ENCODE data around the gene KLK4.

Gene KLK4, protein sequence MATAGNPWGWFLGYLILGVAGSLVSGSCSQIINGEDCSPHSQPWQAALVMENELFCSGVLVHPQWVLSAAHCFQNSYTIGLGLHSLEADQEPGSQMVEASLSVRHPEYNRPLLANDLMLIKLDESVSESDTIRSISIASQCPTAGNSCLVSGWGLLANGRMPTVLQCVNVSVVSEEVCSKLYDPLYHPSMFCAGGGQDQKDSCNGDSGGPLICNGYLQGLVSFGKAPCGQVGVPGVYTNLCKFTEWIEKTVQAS

DNA sequence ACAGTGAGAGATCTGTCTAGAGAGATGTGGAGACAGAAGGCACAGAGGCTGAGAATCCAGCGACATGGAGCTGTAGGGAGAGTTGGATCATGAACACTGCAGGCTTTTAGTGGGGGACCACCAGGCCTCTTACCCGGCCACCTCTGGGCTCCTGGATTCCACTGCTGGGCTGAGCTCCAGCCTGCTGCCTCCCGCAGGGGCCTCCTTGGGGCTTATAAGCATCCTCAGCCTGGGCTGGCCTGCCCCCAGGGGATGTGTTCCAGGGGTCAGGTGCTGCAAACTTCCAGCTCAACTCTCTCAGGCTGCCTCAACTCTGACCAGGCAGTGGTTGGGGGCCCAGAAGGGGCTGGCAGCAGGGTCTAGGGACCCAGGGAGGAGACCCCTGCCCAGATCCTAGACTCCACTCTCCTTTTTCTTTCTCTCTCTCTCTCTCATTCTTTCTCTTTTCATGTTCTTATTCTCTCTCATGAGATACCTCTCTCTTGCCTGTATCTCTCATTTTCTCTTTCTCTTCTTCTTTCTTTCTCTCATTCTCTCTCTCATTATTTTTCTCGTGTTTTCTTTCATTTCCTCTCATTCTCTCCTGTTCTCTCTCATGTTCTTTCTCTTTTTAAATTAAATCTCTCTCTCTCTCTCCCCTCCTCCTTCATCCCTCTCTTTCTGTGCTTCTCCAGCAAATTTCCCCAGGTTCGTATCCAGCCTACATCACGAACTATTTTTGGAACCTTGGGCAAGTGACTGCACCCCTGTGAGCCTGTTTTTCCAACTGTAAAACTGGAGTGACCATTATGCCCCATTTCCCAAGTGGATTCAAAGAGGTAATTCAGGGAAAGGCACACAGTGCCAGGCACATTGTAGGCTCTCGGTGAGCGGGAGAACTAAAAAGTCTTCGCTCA is at the start of gene KLK4:
Gene KLK4, minus strand, starts transcription at position 190 of the 896 bp plus-strand sequence. CDS start 657 bp downstream, outside the sequence.
- no peak for DNase-seq (ENCODE audit: low spot score)

DNA sequence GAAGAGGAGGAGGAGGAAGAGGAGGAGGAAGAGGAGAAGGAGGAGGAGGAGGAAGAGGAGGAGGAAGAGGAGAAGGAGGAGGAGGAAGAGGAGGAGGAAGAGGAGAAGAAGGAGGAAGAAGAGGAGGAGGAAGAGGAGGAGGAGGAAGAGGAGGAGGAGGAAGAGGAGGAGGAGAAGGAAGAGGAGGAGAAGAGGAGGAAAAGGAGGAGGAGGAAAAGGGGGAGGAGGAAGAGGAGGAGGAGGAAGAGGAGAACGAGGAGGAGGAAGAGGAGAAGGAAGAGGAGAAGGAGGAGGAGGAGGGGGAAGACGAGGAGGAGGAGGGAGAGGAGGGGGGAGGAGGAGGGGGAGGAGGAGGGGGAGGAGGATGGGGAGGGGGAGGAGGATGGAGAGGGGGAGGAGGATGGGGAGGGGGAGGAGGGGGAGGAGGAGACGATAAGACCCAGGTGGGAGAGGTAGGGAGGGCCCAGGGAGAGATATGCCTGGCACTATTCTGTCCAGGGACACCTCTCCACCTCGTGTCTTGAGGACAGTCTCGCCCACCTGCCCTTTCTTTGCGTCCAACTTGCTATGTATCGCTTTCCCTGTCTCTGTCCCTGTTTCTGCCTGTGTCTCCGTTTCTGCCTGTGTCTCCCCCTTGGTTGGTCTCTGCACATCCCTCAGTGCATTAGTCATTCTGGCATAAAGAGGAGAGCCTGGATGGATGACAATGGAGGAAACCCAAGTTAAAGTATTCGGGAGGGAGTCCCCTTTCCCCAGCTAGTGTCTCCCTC is 48.7 kb upstream of the KLK4 start:
- DNase-seq (ENCODE audit: low spot score), result no peak

DNA sequence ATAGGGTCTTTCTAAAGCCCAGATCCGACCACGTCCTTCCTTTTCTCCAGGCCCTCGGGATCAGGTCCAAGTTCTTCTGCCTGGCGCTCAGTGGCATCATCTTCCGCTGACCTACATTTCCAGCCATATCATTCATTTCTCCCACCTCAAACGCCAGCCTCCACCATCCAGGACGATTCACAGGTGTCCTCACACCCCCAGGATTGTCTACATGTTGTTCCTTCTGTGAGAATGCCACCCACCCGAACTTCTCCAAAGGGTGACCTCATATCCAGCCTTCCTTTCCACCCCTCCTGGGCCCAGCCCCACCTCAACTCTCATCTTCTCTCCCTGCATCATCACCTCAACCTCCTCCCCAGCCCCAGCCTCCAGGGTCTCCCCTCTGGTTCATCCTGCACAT is 46.4 kb upstream of the KLK4 start:
- no peak for DNase-seq (ENCODE audit: low spot score)

DNA sequence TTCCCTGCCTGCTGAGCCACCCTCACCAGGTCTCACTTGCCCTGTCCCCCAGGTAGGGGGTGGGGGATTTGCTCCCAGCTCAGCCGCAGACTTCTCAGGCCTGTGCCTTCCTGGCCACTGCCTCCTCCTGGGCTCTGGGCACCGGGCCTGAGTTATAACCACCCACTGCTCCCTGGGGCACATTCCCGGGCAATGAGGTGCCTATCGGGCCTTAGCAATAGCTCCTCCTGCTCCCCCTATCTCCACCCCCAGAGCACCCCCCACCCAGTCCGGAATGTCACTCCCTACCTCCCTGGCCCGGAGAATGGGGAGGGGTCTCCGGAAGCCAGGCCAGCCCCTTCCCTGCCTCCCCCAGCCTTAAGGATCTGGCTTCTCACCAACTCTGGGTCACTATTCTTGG is 41.7 kb upstream of the KLK4 start, which contains the start of gene KLK5:
Gene KLK5, minus strand, starts transcription at position 129 of the 400 bp plus-strand sequence. CDS start 381 bp downstream, outside the sequence.
- no peak for DNase-seq (ENCODE audit: low spot score)

DNA sequence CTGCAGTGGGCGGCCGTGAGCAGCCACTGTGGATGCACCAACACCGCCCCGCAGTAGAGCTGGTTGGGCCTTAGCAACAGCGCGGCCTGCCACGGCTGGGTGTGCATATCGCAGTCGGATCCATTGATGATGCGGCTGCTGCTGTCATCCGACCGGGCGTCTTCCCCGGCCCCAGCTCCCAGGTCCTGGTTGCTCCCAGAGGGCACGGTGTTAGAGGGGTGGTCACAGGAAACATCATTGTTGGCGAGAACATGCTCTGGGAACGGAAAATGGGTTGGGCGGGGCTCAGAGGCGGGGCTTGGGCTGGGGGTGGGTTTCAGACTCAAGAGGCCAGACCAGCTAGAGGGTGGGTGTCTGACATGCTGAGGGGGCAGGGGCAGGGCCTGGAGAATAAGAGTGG is 38.7 kb upstream of the KLK4 start:
- DNase-seq (ENCODE audit: low spot score), result no peak

DNA sequence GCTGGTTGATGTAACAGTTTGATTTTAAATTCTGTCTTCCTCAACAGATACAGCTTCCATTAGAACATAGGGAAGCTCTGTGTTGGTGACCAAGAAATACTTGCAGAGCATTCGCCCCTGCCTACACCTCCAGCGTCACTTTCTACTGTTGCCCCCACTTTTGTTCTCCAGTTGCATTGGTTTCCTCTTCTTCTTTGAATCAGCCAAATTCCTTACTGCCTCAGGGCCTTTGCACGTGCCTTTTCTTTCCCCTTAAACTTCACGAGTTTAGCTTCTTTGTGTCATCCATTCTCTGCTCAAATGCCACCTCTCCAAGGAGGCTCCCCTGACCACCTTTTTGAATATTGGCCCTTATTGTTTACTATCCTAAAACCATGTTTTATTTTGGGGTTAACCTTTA is 35.9 kb upstream of the KLK4 start:
- no peak for DNase-seq (ENCODE audit: low spot score)

DNA sequence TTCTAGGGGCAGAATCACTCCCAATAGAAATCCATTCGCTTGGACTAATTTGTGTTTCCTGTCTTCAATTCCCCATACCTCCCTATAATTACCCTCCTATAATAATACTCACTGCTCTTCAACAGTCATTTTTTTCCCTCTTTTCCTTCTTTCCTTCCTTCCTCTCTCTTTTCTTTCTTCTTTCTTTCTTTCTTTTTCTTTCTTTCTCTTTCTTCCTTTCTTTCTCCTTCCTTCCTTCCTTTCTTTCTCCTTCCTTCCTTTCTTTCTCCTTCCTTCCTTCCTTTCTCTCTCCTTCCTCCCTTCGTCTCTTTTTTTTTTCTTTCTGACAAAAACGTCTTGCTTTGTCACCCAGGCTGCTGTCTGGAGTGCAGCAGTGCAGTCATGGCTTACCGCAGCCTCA is 33.6 kb upstream of the KLK4 start:
- DNase-seq (ENCODE audit: low spot score), result no peak

DNA sequence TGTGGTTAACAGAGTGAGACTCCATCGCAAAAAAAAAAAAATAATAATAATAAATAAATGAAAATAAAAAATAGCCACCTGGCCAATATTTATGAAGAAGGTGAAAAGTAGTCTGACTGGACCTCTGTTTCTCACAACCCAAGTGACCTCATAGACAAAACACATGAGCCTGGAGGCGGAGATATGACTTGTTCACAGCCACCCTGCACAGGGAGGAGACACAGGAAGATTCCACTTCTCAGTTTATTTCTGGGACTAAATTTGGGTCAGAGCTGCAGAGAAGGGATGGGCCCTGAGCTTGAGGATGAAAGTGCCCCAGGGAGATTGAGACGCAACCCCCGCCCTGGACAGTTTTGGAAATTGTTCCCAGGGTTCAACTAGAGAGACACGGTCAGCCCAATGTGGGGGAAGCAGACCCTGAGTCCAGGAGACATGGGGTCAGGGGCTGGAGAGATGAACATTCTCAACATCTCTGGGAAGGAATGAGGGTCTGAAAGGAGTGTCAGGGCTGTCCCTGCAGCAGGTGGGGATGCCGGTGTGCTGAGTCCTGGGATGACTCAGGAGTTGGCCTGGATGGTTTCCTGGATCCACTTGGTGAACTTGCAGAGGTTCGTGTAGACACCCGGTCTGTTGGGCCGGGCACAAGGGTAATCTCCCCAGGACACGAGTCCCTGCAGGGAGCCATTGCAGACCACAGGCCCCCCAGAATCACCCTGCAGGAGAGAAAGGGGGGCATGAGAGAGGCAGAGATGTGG is 32.1 kb upstream of the KLK4 start:
- no peak for DNase-seq (ENCODE audit: low spot score)

DNA sequence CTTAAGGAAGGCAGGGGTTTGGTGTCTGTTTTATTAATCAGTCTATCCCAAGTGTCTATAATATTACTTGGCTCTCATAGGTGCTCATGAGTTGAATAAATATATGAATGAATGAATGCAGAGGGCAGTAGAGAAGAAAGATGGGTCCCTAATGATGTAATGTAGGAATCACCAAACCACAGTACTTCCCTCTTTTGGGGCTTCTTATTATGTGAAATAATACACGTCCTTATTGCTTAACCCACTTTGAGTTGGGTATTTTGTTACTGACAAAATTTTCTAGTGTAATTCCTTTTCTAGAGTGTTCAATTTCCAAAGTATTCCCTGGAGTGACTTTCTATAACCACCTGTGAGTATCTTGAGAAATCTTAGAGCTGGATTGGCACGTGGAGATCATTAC is 28.4 kb upstream of the KLK4 start:
- DNase-seq (ENCODE audit: low spot score), result no peak

DNA sequence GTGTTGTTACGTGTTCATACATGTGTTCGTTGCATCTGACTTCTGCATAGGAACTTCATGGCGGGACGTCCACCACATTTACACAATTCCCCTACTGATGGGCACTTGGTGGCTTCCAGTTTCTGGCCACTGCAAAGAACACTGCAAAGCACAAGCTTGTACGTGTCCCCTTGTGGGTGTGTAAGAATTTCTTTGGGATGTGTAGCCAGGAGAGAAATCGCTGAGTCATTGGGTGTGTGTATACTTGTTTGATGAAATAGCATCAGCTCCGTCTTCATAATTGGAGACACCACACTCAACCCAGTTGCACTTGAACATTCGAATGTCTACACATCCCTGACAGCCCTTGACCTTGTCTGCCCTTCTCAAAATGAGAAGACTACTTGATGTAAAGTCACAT is 22.4 kb upstream of the KLK4 start:
- no peak for DNase-seq (ENCODE audit: low spot score)

DNA sequence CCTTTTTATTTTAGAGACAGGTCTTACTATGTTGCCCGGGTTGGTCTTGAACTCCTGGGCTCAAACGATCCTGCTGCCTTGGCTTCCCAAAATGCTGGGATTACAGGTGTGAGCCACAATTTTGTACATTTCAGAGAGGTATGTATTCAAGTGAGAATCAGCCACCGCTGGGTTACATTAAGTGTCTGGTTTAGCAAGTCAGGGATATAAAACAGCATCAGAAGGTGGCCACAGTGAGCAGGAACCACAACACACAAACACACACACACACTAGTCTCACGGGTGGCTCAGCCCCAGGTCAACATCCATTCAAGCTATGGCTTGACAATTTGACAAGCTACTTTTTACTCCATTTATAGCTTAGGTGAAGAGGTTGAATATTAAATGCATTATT is 21.5 kb upstream of the KLK4 start:
- DNase-seq (ENCODE audit: low spot score), result no peak

DNA sequence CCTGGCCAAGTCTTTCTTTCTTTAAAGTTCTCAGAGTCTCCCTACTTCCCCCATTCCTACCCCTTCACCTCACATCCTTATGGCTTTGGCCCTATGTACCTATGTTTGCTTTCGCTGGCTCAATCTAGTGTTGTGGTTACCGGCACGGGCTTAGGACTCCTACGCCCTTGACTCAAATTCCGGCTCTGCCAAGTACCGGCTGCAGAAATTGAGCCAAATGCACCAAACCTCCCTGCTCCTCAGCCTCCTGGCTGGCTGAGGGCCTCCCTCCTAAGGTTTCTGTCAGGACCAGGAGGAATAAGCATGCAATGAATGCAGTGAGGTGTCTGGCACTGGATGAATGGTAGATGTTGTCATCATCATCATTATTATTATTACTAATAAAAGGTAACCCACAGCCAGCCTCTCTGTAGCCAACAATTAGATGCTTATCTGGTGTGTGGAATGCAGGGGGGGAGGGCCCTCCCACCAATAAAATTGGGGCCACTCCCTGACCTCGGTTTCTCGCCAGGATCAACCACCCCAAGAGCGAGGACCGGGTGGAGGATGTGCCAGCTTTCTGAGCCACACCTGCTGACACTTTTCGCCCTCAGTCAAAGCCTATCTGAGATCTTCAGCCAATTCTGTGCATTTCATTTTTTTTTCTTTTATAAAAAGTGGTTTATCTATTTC is 21.0 kb upstream of the KLK4 start:
- no peak for DNase-seq (ENCODE audit: low spot score)

DNA sequence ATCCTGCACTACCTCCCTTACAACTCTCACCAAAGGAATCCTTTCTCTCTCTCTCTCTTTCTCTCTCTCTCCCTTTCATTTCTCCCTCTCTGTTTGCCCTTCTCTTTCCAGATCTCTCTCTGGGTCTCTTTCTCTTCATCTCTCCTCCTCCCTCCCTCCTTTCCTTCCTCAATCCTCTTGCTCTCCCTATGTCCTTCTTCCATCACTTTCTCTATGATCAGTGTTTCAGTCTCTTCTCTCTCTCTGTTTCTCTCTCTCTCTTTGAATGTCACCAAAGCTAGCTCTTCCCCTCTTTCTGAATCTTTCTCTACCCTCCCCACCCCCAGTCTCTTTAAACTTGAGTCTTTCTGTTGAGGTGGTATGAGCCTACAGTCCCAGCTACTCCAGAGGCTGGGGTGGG is 19.8 kb upstream of the KLK4 start:
- no peak for DNase-seq (ENCODE audit: low spot score)

DNA sequence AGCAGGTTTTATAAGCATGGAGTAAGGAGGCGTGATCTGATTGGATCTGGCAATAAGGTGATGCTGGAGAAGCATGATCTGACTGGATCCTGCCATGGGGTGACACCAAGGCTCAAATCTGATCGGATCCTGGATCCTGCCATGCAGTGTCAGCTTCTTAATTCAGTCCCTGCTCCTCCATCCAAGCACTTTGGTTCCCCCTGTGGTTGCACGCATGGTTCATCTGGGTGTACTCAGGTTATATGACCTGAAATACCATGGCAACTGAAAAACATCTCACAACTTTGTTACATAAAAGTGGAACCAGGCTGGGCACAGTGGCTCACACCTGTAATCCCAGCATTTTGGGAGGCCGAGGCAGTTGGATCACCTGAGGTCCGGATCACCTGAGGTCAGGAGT is 17.6 kb upstream of the KLK4 start:
- DNase-seq (ENCODE audit: low spot score), result no peak

DNA sequence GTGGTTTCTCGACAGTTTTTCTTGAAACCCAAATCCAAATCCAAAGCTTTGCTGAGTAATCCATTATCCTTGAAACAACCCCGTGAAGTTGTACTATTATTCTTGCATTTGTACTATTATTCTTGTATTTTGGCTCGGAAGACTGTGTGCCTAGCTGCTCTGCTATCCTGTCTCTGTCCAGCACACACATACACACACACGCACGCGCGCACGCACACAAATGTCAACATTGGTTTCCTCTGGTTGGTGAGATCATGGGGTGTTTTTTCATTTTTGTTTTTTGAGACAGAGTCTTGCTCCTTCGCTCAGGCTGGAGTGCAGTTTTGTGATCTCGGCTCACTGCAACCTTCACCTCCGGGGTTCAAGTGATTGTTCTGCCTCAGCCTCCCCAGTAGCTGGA is 14.9 kb upstream of the KLK4 start:
- no peak for DNase-seq (ENCODE audit: low spot score)

DNA sequence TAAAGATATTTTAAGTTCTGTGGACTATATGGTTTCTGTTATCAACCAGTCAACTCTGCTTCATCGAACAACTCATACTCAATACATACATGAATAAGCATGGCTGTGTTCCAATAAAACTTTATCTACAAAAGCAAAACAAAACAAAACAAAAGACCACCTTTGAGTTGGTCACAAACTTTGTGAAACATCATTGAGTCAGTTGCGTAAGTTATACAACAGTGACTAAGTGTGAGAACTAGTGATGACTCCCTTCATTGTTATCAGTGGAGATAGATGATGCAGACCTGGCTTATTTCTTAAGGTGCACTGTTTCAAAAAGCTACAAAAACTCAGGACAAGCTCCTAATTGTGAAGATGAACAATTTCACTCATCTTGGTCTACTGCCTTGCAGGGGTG is 14.5 kb upstream of the KLK4 start:
- no peak for DNase-seq (ENCODE audit: low spot score)

DNA sequence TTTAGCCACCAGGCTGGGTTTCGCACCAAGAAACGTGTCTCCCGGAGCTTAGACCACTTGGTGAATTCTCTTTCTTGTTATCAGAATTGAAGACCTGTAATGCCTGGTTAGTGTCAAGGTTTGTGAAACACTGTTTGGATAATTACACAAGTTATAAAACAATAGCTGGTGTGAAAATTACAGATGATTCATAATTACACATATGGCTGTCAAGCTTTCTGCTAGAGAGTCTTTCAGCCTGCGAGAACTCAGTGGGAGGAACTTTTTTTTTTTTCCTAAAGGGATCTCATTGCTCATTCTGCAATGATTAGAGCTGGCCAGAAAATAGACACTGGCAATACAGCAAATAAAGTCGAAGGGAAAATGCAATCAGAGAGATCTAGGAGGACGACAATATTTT is 13.4 kb upstream of the KLK4 start:
- no peak for DNase-seq (ENCODE audit: low spot score)

DNA sequence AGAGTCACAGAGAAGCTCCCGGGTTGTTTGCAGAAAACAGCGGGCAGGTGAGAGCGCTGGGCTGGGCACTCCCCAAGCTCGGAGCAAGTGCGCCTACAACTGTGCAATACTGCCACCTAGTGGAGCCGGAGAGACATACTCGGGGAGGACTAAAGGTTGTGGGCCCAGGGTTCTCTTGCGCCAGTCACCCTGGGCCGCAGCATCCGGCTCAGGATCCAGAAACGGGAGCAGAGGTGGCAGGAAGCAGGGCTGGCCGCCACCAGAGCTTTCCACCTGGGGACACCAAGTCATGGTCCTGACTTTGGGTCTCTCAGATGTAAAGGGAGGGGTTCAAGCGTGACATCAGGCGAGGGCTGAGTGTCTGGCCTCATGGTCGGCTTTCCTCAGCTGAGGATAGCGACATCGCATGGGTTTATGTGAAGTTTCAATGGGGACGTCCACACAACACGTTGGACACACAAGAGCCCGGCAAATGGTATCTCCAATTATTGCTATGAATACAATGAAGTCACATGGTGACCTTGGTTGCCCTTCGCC is 11.2 kb upstream of the KLK4 start:
- peak; percentile 85 for DNase-seq (ENCODE audit: low spot score)

DNA sequence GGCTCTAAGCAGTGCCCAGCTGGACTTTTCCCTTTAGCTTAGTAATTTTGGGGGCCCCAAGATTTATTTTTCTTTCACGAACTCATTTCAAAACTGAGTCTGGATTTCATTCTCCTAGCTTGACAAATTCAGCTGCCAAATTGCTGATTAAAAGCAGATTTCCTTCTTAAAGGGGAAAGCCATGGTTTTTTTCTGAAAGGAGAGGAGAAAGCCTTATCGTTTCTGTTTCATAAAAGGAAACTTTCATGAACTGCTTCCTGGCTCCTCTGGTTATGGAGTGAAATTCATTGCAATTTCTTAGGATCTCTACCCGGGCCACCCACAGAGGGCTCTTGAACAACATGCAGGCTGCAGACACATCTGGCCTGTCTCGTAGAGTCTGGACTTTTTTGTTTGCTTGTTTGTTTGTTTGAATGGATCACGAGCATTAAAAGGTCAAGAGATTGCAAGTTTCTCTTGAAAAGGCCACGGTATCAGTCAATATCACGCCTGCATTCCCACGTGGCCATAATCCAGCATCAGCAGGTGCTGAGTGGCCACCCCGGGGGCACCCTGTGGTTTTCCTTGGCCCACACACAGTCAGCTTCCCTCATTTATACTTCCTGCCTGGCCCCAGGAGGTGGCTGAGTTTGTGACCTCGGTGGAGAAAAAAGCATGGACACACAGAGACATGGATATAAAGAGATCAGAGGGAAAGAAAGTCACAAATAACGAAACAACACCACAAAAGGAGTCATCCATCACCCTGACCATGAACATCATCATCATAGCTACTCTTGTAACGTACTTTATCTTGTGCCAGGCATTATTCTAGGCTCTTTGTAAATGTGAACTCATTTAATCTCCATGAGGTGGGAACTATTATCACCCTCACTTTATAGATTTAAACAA is 10.5 kb upstream of the KLK4 start:
- DNase-seq (ENCODE audit: low spot score), result no peak

DNA sequence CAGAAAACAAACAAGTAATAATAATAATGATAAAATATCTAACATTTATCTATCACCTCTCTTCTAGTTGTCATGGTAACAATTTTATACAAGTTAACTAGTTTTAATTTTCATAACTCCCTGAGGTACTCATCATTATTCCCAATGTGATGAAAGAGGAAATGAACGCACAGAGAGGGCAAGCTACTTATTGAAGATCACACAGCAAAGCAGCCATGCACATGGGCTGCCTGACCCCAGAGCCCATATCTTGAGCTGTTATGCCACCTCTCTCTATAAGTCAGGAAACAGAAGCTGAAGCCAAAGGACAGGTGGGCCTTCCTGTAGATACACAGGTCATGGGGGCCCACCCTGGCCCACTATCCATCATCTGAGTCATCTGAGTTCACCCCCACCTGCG is 4.9 kb upstream of the KLK4 start:
- no peak for DNase-seq (ENCODE audit: low spot score)
